Thyroid gland (tissue), 4 donors: Measurements from ENCODE around the gene GKN2.

Source experiments
- POLR2A ChIP-seq, 2 donors: fragments of 450-650 bp; IDR thresholded peaks; one replicate each; pipeline ENCODE4 v1.6.1; 2017; ENCODE audit warnings: antibody characterized with exemption in 2 of 2, mild to moderate bottlenecking in 2 of 2, moderate library complexity in 1 of 2
- TF ChIP-seq, protein P1 (sequence below), 6 experiments: fragments of 200-600 bp in 3 of 6; fragments of 450-650 bp in 3 of 6; sonication (generic) in 3 of 6; IDR thresholded peaks; one replicate each; pipeline ENCODE4 v1.5.1; 2016 to 2019; ENCODE audit warnings: antibody characterized with exemption in 6 of 6, mild to moderate bottlenecking in 2 of 6, inconsistent platforms in 1 of 6, moderate library complexity in 1 of 6

DNA sequence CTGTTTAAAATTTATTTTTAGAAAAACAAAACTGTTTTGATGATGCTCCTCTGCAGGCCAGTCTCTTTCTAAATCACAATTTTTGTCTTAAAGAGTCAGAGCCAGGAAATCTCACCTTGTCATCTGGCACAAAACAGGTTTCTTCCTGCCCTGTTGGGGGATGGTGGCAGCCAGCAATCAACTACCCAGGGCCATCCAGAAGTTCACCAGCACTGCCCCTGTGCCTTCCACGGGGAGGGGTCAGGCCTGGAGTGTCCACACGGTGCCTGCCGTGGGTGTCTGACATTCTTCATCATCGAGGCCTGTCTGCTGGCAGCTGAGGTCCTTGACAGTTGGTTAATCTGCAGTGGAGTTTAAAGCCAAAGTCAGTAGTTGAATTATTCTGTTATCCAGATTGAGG lies 41.4 kb downstream of the GKN2 start:
- TF ChIP-seq, protein P1, sequence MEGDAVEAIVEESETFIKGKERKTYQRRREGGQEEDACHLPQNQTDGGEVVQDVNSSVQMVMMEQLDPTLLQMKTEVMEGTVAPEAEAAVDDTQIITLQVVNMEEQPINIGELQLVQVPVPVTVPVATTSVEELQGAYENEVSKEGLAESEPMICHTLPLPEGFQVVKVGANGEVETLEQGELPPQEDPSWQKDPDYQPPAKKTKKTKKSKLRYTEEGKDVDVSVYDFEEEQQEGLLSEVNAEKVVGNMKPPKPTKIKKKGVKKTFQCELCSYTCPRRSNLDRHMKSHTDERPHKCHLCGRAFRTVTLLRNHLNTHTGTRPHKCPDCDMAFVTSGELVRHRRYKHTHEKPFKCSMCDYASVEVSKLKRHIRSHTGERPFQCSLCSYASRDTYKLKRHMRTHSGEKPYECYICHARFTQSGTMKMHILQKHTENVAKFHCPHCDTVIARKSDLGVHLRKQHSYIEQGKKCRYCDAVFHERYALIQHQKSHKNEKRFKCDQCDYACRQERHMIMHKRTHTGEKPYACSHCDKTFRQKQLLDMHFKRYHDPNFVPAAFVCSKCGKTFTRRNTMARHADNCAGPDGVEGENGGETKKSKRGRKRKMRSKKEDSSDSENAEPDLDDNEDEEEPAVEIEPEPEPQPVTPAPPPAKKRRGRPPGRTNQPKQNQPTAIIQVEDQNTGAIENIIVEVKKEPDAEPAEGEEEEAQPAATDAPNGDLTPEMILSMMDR (IDR thresholded peaks at IDR 0.05) = no peak
- TF ChIP-seq POLR2A (IDR thresholded peaks at IDR 0.05) = no peak
